CD4-positive, alpha-beta T cell treated with Interleukin-6 for 4 hours (primary cell): Measurements from ENCODE around the gene LCMT1.
"Not testable (repeated sequence)": the region's sequence is repeated elsewhere in the genome, so short reads cannot be mapped to it uniquely, and the experiment has no call there.

Source experiments
- DNase-seq: peaks from one replicate; pipeline ENCODE4 v3.0.0-alpha.2; 2020; ENCODE audit warnings: mixed read lengths

LCMT1 gene

DNA sequence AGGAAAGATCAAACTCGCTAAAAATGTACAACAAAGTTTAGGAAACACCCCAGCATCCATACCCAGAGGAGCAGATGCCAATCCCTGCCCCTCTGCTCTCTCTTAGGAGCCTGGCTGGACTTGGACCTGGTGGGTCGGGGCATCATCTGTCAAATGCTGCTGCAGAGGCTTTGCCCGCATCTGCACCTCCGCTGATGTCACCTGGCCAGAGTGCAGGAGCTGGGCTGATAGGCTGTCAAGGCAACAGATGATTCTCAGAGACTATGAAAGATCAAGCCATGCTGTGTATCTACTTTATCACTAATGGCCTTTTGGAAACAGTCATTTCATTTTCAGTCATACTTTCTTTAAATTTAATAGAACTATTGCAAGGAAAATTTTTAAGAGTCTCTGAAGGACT lies 15.9 kb upstream of the LCMT1 start:
- no peak for DNase-seq

DNA sequence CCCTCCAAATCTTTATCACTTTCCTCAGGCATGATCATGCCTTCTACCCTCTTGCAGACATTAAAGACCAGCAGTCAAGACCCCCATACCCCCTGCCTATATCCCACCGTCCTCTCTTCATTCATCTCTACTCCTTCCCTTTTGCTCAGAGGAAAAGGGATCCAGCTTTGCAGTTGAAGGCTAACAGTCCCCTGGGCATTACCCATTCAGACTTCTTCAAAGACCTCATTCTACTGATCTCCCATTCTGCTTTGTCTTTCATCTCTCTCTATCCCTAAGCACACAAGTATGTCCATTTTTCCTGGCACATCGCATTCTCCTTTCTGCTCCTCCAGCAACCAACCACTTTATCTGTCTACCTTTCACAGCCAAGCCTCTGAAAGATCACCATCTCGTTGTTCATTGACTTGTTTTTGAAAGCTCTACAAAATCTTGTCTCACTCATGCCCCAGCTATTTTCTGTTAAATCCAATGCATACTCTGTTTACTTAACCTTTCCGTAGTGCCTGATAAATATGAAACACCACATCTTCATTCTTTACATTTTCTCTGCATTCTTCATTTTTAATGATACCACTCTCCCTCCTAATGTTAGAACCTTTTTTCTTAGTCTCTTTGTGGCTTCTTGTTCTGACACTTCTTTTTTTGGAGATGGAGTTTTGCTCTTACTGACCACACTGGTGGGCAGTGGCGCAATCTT lies 14.1 kb upstream of the LCMT1 start:
- no peak for DNase-seq

DNA sequence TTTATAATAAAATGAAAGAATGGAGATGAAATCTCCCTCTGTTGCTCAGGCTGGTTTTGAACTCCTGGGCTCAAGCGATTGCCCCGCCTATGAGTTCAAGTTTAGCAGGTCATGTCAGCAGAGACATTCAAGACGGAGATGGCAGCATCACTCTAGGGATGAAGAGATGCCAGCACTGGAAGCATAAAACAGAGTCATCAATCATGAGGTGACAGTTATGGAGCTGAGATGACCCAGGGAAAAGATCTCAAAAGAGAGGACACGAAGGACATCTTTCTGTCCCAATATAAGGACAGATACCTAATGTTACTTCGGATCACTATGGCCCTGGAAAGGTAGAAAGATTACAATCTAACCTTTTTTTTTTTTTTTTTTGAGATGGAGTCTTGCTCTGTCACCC lies 11.0 kb upstream of the LCMT1 start:
- no peak for DNase-seq

DNA sequence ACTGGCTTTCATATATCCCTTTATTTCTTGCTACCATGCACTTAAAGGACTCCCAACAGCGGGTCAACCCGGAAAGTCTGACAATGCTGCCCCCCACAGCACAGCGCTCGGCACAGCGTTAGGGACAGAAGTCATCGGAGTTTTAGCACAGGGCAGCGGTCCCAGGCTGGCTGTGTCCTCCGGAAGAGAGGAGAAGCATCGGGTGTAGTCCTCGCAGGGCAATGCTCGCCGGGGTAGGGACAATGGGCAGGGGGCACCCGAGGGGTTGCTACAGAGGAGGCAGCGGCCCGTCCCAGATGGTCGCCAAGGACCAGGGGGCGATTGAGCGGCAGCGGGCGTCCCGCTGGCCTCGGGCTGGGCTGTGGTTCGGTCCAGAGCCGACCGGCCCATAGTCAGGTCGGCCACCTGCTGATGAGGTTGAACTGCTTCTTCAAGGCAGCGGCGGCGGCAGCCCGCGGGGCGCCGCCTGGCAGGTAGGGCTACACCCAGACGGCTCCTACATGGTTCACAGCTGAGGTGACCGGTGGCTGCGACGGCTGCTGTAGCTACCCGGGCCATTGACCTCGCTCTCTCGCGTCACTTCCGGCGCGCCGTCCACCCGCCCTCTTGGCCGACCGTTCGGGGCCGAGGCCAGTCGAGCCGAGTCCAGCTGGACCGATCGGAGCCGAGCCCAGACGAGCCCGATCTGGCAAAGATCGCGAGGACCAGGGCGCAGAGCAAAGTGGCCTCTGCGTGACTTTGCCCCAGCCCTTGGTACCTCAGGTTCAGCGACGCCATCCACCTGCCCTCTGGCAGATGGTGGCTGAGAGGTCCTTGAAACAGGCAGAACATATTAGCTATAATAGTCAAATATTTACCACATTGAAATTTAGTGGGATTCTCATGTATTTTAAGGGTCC lies 4.7 kb upstream of the LCMT1 start:
- peak; percentile 70 for DNase-seq

DNA sequence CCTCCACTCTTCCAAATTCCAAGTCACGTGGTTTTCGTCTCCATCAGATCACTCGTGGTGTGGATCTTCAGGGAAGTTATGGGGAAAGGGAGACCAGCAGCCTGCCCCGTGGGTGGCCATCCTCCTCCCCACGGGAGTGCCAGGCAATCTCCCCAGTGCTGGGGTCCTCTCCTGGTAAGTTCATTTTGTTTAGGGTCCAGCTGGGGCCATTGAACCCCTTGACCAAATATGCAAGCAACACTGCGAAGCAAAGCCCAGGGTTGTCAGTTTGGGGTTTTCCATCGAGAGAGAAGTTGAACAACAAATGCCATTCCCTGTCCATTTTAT lies 4.1 kb upstream of the LCMT1 start:
- DNase-seq, result no peak

DNA sequence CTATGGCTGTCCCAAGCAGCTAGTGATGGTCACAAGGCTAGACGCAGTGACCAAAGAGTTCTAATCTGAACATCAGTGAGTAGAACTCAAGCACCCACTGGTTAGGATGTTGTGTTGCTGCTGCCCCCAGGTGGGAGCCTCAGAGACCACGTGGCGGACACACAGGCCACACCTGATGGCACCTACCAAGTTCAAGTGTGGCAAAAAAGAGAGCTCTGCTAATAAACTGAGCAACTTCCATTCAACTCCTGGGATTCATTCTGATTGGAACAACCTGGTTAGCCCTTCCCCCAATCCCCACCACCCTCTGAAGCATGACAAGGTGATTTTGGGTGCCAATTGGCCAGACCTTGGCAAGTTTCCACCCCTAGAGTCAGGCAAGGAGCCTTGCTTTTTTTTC lies 3.5 kb upstream of the LCMT1 start:
- peak; percentile 68 for DNase-seq

DNA sequence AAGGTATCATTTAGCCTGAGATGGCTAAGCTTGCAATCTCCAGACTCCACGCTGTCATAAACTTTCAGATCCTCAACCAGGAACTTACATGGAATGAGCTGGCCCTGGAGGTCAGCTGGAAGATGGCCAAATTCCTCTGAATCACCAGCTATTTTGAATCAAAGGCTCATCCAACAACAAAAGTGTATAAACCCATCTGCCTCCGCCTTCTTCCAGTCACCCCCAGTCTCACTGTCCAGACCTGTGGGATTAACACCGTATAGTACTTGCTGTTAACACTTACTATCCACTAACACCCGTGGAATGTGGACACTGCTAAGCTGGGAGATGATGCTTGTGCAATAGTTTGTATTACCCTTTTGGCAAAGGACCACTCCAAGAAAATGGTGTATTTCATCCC lies 1.9 kb upstream of the LCMT1 start:
- no peak for DNase-seq

DNA sequence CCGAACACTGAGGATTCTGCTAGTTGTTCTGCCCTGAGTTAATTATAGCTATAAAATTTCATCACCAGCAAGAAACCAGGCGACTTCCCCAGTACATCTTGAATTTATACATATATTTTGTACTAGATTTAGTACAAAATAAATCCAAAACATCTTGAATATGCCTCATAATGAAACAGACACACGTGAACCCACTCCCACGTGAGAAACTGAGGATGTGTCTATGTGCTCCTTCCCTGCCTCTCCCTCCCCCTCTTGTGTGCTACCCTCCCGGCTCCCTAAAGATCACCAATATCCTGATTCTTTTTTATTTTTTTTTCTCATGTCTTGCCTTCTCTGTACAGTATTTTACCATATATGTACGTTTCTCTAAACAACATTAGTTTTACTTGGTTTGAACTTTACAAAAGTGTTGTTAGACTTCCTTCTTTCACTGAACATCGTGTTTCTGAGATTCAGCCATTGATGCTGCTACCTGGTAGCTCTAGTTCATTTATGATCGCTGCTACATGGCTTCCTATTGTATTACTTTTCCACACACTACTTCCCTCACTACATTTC lies 1.1 kb upstream of the LCMT1 start:
- no peak for DNase-seq

DNA sequence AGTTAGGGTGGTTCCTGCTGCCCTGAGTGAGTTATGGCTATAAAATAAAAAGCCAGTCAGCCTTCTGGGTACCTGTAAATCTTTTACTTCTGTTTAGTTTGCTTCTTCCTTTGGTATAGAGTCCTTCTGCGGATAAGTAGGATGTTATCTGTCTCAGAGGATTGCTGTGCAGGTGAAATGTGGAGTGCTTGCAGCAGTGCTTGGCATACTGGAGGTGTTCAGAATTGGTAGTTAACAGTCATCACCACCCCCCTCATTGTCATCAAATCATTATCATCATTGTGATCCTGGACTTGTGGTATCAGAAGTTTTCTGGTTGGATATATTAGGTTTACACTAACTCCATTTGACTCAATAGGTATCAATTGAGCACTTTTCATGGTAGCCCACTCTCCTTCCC lies 2.6 kb downstream of the LCMT1 start:
- DNase-seq, result no peak

DNA sequence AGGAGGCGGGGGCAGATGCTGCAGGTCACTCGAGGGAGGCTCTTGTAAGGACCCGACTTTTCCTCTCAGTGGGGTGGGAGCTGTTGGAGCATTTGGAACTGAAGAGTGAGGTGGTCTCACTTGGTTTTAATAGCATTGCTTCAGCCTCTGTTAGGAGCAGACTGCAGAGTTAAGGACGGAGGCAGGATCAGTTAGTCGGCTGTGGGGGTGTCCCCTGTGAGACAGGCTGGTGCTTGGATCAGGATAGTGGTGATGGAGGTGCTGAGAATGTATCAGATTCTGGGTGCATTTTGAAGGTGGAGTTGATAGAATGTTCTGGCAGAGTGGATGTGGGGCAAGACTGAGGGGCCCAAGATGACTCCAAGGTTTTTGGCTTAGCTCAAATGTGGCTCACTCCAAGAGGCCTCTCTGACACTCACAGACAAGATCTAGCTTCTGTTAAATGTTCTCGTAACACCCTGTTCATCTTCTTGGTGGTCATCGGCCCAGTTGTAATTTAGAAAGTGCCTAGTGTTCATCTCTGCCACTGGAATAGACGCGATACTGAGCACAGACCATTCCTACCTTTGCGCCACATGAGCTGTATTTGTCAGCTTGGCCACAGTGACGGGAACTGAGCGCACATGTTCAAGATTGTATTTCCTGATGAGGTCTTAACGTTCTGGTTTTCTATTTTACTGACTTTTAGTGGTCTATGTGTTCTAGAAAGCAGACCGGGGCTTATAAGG lies 7.5 kb downstream of the LCMT1 start:
- no peak for DNase-seq

DNA sequence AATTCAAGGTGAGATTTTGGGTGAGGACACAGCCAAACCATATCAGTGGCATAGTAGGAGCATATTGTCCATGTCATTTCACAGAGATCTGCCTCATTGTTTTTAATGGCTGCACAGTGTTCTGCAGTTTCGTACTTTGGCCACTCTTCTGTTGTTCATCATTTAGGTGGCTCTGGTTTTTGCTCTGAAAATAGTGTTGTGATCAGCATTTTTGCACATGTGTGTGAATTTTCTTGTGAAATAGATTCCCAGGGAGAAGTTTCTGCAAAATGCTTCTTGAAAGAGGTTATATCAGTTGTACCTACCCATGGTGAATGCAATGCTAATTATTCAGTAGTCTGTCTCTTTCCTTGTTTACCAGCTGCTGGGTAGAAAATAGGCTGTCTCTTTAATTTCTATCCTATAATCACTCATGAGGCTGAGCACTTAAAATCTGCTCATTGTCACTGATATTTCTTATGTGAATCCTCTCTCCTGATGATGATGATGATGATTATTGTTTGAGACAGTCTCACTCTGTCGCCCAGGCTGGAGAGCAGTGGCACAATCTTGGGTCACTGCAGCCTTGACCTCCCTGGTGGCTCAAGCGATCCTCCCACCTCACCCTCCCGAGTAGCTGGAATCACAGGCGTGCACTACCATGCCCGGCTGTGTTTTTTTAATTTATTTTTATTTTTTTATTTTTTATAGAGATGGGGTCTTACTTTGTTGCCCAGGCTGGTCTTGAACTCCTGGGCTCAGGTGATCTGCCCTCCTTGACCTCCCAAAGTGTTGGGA lies 10.5 kb downstream of the LCMT1 start:
- DNase-seq, result no peak

DNA sequence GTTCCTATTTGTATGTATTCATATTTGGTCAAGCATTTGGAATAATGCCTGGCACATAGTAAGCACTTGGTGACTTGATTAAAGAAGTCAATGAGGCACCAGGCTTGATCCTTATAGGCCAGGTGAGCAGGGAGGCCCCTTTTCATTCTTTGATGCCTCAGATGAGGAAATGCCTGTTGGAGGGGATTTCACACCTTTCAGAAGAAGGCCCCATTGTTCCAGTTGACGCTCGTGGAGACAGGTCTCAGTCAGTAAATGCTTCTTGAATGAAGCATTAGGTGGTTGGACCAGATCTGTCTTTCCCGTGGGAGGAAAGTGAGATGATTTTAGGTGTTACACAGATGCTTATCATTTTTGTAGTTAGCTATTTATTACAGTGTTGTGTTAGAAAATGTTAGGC lies 13.0 kb downstream of the LCMT1 start:
- no peak for DNase-seq

DNA sequence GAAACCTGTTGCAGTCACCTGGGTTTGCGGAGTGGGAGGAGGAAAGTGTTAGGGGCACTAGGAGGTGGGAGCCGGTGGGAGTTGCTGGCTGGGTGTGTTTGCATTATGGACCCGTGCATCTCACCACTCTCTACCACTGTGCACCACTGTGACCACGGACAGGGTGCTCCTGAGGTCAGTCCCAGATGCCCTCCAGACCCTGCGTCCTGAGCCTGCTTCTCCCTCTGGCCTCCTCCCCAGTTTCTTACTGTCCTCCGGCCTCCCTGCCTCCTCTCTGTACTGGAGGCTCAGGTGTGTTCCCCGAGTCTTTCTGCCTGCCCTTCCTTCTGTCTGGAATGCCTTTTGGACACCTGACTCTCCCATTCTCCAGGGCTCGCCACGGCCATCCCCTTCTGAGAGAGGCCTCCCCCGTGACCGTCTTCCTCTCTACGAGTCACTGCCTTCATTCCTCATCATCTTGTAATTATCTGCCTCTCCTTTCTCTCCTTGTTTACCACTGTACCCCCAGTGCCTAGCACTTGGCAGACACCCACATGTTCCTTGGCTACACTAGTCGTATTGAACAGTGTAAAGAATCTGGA lies 14.6 kb downstream of the LCMT1 start:
- not testable (repeated sequence) for DNase-seq

DNA sequence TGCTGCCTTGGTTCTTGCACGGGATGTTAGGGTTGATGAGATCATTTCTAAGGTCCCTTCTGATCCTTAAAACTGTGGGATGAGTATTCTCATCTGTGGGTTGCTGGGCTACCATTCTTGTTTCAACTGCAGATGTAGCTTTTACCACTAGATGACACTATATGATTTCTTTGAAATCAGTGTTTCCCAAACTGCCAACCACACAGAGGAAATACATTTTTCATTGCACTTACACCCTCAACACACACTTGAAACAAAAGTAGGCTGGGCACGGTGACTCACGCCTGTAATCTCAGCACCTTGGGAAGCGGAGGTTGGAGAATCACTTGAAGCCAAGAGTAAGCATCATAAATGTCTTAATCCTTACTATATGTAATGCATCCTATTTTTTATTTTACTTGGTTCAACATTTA lies 15.3 kb downstream of the LCMT1 start:
- peak; percentile 52 for DNase-seq

DNA sequence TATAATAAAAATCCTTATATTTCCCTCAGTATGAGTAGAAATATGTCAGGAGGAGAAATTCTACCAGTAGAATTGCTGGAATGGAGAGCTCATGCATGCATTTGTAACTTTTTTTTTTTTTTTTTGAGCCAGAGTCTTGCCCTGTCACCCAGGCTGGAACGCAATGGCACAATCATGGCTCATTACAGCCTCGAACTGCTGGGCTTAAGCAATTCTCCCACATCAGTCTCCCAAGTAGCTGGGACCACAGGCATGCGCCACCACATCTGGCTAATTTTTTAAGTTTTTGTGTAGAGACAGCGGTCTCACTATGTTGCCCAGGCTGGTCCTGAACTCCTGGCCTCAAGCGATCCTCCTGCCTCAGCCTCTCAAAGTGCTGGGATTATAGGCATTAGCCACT lies 21.2 kb downstream of the LCMT1 start:
- DNase-seq, result not testable (repeated sequence)

DNA sequence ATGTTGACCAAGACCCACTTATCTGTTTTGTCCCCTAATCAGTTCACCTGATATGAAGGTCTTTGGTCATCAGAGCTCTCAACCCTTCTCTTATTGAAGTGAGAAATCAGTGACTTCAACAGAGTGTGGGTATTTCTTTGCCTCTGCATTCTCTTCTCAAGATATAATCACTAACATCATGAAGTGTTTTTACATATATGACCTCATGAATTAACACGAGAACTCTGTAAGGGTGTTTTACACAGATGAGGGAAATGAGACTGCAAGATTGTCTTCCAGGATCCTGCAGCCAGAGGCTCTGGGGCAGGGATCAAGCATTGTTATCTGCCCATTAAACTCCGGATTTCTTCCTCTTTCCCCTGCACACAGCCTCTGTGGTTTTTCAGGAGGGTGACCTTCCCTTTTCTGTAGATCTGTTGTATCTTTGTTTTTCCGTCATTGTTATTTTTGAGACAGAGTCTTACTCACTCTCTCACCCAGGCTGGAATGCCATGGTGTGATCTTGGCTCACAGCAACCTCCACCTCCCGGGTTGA lies 22.7 kb downstream of the LCMT1 start:
- no peak for DNase-seq

DNA sequence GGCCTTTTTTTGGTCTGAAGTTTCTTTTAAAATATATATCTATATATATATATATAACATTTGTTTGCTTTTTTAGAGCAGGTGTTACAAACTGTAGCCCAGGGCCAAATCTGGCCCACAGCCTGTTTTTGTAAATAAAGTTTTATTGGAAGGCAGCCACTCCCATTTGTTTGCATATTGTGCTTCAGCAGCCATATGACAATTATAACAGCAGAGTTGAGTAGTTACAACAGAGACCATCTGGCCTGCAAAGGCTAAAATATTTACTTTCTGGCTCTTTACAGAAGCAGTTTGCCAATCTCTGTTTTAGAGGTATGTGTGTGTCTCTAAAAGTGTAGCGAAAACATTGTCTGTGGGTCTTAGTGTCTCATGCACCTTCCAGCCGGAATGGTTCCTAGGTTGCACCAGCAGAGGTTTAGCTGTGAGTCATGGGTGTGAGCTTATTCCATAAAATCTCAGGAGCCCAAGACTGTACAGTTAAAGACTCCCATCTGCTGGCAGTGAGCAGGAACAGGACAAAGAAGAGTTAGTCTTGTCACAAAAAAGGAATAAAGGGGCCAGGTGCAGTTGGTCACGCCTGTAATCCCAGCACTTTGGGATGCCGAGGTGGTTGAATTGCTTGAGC lies 23.8 kb downstream of the LCMT1 start:
- DNase-seq, result no peak

DNA sequence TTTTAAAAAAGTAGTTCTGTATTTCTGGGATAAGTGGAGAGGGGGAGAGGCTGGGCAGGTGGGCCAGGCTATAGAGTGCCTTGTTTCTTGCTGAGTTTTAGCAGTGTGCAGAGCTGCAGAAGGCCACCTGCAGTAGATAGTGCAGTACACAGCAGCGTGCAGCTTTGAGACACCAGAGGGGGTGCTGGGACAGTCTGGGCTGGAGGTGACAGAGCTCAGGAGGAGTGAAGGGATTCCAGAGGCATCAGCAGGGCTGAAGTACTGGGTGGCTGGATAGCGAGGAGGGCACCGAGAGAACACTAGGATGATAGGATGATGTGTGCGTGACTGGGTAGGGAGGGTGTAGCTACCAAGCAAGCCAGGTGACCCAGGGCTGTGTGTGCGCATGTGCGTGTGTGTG lies 26.6 kb downstream of the LCMT1 start:
- DNase-seq, result no peak

DNA sequence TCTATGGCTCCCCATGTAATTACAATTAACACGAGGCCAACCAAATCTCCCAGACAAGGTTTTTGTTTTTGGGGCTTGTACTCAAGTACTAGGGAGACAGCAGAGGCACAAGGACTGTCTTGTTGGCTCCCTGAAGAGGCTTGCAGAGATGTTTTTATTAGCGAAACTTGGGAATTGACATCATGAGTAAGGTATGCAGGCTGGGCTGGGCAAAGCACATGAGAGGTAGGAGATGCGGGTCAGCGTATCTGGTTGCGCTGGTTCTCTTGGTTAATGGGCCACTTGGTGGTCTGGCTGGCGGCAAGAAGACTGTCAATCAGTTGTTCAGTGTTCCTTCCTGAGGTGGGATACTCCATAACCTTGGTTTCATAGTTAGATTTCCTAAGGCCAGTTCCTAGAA lies 28.9 kb downstream of the LCMT1 start:
- no peak for DNase-seq

DNA sequence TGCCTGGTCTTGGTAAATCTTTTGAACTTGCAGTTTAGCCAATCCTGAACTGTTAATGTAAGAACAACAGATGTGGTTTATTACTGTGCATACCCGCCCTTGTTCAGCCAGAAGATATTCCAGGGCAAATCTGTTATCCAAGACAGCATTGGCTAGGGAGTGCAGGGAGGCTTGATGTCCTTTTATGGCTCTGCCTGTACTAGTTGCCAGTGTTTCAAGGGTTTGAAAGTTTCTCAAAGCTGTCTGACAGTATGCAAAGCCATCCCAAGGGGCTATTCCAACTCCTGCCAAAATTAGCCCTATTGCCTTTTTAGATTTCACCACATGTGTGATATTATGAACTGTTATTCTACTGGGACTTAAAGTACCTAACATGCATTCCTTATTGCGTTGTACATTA lies 30.1 kb downstream of the LCMT1 start:
- no peak for DNase-seq

DNA sequence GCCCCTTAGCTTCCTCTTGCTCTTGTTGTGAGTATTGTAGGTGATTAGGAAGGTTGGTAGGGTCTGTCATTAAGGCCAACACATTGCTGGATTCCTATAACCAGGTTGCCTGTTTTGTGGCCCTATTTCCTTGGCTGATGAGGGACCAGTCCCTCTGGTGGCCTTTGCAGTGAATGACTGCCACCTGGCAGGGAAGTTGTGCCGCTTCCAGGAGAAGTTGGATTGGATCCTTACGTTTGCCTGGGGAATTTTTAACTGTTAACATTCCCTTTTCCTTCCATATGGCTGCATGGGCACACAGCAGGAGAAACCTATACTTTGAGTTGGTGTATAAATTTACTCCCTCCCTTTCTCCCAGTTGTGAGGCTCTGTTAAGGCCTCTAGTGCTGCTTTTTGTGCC lies 32.4 kb downstream of the LCMT1 start:
- no peak for DNase-seq
